Measurements from ENCODE around the gene CD14.

DNA sequence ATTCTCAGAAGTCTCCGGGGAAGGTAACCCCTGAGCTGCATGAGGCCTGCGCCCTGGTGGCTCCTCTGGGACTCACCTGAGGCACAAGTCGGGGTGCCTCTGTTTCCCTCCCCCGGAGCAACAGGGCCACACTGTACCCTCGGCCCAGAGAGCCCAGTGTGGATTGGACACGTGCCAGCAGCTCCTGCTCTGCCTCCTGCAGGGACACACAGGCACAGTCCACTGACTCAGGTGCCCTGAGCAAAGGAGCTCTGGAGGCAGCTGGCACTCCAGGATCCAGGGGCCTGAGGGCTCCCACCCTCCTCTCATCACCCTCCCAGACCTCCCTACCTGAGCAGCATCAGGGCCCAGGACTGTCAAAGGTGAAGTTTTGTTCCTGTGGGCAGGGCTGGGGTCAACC, 38.8 kb downstream of the CD14 start:
- TF ChIP-seq, protein P1, sequence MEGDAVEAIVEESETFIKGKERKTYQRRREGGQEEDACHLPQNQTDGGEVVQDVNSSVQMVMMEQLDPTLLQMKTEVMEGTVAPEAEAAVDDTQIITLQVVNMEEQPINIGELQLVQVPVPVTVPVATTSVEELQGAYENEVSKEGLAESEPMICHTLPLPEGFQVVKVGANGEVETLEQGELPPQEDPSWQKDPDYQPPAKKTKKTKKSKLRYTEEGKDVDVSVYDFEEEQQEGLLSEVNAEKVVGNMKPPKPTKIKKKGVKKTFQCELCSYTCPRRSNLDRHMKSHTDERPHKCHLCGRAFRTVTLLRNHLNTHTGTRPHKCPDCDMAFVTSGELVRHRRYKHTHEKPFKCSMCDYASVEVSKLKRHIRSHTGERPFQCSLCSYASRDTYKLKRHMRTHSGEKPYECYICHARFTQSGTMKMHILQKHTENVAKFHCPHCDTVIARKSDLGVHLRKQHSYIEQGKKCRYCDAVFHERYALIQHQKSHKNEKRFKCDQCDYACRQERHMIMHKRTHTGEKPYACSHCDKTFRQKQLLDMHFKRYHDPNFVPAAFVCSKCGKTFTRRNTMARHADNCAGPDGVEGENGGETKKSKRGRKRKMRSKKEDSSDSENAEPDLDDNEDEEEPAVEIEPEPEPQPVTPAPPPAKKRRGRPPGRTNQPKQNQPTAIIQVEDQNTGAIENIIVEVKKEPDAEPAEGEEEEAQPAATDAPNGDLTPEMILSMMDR (IDR thresholded peaks at IDR 0.05), result no peak
- TF ChIP-seq POLR2A (IDR thresholded peaks at IDR 0.05), result no peak
